HG03469 (cell line): Measurements from ENCODE around the gene FLYWCH2.
"Not testable (repeated sequence)": the region's sequence is repeated elsewhere in the genome, so short reads cannot be mapped to it uniquely, and the experiment has no call there.

ENCODE experiments used
- ATAC-seq: cut with Tn5 transposase; IDR thresholded peaks from one replicate; pipeline ENCODE4 v1.9.1; 2021; ENCODE audit warnings: mild to moderate bottlenecking, moderate library complexity, moderate number of reproducible peaks; ENCODE audit not compliant: unreplicated experiment

FLYWCH2 gene

DNA sequence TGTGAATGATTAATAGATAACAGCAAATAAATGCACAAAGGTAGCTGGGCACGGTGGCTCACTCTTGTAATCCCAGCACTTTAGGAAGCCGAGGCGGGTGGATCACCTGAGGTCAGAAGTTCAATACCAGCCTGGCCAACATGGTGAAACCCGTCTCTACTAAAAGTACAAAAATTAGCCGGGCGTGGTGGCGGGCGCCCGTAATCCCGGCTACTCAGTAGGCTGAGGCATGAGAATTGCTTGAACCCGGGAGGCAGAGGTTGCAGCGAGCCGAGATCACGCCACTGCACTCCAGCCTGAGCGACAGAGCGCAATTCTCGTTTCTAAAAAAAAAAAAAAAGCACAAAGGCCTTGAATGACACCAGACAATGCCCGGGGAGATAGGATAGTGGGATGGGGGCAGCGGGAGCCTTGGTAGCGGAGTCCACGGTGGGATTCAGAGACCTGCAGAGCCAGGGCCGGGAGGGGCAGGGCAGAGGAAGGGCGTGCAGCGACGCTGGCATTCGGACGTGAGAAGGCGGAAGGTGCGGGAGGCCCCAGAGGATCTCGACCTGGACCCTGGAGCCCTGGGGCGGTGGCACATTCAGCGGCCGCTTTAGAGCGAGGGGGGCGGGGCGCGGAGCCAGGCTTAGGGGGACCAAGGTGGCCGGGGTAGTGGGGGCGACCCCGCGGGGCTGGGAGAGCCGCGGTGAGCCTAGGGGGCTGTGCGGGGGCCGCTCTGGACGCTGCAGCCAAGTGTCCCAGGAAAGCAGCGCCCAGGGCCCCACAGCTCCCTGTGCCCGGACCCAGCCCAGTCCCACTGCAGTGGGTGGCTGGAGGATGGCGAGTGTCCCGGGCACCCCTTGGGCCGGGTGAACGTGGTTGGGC is 999 bp upstream of the FLYWCH2 start:
- ATAC-seq: no peak

DNA sequence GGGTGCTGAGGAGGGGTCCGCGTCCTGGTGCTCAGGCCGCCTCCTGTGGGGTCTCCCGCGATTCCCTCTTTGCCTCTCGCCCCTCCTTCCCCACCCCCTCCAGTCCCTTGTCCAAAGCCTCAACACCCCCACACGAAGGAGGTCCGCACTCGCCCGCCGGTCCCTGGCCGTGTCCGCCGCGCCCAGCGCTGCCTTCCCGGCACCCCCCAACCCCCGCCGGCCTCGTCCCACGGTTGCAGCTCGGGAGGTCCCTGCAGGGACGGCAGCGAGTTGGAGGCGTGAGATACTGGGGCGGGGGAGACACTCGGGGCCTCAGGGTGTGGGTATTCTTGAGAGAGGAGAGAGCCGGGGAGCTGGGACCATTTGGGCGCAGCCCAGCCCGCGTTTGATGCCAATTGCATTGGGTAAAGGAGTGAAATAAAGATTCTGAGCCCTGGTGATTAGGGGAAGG is 468 bp downstream of the FLYWCH2 start:
- no peak for ATAC-seq

DNA sequence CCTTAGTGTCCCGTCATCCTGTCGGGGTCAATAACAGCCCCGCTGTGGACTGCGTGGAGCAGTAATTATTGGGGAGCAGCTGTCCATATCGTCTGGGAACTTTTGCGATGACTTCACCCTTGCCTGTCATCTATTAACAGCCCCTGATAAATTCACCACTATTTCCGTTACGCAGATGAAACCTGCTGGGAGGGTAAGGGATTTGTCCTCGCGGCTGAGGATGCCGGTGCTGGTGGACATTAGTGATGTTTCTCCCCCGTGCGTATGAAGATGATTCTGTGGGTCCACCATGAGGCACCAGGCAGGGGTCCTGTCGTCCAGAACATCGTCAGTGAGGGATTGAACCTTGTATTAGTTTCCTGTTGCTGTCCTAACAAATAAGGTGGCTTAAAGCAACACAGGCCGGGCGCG is 1.0 kb downstream of the FLYWCH2 start:
- ATAC-seq: no peak

DNA sequence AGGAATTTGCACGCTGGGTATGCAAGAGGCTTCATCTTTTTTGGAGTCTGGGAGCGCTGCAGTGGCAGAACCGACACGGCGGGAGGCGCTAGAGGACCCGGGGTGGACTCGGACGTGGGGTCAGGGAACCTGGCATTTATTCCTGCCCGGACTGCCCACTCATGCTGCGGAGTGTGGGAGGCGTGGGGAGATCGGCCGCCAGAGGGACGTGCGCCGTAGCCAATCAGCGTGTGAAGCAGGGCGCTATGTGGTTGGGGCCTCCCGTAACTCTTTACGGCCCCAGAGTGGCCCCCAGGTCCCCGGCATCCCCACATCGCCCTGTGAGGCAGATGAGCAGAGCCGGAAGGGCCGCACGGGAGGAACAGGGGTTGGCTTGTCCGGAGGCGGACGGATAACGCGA is 11.2 kb downstream of the FLYWCH2 start:
- no peak for ATAC-seq

DNA sequence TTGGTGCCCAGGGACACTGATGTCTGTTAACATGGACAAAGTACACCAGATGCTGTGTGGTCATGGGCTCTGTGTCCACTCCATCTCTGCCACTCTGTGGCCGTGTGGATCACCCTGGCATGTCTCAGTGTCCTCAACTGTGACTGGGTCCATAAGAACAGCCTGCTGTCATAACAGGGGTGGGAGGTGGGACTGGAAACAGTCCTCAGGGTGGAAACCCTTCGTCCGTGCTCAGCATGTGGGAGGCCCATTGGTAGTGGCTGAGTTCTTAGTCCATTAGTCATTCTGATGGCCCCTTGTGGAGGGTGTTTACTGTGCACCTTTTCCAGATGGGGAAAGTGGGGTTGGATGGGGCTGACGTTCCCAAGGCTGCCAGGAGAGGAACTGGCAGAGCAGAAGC is 12.8 kb downstream of the FLYWCH2 start:
- ATAC-seq: no peak

DNA sequence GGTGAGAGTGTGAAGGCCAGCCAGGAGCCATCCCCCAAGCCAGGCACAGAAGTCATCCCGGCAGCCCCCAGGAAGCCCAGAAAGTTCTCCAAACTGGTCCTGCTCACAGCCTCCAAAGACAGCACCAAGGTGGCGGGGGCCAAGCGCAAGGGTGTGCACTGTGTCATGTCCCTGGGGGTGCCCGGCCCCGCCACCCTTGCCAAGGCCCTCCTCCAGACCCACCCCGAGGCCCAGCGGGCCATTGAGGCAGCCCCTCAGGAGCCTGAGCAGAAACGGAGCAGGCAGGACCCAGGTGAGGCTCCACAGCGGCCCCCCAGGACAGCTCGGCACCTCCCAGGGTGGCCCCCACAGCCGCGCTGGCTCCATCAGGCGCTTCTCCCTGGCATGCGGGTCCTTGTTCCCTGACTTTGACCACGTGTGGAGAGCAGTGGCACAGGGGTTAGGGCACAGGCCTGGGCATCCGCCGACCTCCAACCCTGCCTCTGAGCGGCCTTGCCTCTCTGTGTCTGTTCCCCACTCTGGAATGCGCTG is 13.5 kb downstream of the FLYWCH2 start:
- no peak for ATAC-seq

DNA sequence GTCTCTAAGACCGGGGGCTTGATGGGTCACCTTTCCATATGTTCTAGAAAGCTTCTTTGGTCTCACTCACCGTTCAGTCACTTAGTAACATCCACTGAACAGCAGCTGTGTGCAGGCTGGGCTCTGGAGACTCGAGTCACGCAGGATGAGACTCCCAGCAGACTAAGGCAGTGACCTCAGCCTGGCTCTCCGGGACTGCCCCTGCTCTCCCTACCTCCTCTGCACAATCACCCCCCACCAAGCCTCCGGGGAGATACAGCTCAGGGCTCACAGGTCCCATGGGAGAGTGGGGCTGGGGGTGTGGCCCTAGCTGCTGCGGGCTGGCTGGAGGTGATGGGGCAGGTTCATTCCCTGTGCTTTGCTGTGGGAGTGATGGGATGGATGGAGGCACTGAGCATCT is 14.1 kb downstream of the FLYWCH2 start:
- ATAC-seq: no peak

DNA sequence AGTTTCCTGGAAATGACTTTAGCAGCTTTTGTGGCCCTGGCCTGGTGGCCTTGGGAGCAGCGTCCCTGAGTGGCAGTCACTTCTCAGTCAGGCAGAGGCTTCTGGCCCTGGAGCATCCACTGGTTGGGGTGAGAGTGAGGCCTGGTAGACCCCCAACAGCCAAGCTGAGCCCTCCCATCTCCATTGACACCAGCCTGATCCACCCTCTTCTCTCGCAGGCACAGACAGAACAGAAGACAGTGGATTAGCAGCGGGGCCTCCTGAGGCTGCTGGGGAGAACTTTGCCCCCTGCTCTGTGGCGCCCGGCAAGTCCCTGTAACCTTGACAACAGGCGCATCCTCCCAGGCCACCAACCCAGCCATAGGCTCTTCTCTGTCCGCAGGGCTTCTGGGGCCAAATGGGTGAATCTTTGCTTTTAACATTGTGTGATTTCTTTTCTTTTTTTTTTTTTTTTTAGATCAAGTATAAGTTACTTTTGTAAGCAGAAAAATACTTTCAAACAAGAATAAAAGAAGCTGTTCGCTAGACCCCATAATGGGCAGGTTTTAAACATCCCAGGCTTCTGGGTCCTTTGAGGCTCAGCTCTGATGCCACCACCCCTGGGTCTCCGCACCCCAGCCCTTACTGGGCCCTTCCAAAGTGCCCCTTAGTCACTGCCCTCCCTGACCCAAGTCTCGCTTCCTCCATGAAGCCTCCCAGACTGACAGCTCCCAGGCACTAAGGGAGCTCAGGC is 16.0 kb downstream of the FLYWCH2 start:
- ATAC-seq: no peak

DNA sequence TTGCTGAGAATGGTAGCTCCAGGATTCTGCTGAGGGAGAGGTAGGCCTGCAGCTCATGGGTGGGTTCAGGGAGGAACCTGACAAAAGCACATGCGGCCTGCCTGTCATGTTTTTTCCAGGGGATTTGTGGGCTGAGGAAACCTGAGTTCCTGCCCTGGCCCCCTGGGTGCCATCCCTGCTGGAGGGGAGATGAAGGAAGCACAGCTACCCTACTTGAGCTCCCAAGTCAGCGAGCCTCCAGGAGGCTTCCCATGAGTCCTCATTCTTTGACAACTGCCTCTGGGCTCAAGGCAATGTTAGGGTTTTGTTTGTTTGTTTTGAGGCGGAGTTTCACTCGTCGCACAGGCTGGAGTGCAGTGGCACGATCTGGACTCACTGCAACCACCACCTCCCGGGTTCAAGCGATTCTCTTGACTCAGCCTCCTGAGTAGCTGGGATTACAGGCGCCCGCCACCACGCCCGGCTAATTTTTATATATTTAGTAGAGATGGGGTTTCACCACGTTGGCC is 16.6 kb downstream of the FLYWCH2 start:
- ATAC-seq: no peak

DNA sequence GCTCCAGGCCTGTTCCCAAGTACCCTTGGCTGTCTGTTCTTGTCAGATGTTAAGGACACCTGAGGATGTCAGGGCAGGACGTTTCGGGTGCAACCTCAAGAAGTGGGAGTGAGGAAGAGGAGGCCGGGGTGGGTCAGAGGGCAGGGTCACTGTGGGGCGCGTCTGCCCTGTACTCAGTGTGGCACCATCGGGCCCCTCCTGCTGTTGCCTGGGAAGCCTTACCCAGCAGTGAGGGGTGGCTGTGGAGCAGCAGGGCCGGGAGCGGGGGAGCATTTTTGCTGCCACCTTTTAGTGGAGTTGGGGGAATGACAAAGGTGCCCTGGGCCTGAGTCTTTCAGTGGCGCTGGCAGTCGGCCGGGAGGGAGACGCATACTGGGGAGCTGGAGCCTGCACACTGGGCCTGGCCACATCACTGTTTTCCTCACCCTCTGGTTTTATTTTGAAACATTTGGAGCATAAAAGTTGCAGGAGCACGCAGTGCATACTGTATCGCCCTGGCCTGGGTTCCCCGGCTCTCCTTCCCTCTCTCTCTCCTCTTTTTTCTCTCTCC is 17.6 kb downstream of the FLYWCH2 start:
- ATAC-seq: no peak

DNA sequence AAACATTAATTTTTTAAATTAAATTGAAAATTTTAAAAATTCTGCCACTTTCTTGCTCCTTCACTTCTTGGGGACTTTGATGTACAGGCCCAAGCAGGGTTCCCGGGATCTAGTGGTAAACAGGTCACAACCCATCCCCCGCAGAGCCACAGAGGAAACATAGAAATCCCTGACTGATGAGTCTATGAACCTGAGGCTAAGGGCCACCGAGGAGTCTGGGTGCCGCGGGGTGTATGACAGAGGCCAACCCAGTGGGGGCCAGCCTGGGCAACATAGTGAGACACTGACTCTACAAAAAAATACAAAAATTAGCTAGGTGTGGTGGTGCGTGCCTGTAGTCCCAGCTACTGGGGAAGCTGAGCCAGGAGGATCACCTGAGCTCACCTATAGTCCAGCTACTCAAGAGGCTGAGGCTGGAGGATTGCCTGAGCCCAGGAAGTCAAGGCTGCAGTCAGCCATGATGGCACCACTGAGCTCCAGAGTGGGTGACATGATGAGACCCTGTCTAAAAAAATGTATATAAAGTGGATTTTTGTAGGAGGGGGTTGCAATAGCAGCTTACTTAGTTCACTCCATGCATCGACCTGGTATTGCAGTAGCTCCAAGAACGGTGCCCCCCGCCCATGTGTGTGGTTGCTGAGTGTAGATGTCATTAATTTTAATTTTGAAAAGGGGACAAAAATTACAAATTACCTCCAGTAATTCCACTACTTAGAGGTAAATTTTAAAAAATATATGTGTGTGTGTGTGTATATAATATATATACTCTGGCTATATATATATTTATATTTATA is 19.5 kb downstream of the FLYWCH2 start:
- no peak for ATAC-seq

DNA sequence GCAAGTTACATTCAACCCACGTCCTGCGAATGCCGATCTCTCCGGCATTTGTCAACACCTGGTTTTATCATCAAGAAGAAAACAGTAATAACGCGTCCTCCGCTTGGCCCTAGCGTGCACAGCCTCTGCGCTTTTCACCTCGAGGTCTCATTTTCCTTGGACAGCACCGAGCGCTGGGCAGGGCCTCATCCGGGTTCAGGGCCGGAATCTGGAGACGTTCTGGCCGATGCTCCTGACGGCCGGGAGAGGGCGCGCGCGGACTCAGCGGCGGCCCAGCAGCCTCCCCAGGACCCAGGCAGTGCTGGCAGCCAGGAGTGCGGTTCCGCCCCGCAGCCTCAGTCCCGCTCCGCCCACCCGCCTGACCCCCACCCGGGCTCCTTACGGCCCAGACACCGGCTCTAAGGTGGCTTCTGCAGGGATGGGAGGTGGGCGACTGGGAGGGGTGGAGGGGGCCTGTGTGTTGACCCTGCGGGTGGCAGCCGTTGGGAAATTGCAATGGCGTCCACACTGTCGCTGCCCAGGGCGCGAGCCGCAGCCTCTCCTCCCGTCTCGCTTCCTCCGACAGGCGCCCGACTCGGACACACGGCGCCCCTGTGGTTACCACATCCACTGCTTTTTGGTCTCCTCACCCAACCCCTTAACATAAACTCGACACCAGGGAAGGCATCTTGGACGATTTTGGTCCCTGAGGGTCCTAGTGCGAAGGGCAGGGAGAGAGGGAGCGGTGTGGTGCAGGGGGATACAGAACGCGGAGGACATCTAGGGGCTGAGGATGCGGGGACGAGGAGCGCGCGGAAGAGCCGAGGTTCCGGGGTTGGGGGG is 21.3 kb downstream of the FLYWCH2 start:
- ATAC-seq: no peak

DNA sequence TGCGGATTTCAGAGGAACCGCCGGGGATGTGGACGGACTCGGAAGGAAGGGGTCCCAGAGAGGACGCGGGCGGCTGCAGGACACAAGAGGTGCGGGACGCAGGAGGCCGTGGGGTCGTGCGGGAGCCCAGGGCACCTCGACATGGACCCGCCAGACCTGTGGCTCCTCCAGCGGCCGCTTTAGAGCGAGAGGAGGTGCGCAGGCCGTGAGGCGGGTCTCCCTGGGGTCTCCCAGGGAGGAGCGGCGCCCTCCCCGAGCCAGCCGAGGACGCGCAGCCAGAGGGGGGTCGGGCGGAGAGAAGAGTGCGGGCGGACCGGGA is 21.9 kb downstream of the FLYWCH2 start:
- no peak for ATAC-seq

DNA sequence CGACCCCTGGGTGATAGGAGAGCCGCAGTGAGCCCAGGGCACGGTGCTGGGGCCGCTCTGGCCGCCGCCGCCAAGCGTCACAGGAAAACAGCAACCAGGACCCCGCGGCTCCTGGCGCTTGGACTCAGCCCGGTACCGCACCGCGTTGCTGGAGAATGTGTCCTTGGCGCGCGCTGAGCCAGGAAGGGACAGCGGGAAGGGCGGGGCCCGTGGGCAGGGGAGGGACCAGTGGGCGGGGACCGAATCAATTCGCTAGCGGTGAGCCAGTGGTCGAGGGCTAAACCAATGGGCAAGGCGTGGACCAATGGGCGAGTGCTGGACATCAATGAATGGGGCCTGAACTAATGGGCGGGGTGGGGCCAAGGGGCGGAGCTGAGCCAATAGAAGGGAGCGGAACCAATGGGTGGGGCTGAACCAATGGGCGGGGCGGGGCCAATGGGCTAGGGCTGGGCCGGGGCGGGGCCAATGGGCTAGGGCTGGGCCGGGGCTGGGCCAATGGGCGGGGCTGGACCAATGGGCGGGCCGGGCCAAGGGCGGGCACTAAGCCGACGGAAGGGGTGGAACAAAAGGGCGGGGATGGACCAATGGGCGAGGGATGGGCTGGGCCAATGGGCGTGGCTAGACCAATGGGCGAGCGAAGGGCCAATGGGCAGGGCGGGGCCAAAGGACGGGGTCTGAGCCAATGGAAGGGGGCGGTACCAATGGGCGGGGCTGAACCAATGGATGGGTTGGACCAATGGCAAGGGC is 22.4 kb downstream of the FLYWCH2 start:
- no peak for ATAC-seq

DNA sequence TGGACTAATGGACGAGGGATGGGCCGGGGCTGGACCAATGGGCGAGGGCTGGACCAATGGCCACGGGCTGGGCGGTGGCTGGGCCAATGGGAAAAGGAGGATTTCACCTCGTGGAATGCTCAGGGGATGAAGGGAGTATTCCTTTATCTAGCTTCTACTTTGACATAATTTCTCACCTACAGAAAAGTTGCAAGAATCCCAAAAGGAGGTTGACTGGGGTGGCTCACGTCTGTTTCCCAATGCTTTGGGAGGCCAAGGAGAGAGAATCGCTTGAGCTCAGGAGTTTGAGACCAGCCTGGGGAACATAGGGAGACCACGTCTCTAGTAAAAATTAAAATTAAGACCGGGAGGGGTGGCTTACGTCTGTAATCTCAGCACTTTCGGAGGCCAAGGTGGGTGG is 23.0 kb downstream of the FLYWCH2 start:
- no peak for ATAC-seq

DNA sequence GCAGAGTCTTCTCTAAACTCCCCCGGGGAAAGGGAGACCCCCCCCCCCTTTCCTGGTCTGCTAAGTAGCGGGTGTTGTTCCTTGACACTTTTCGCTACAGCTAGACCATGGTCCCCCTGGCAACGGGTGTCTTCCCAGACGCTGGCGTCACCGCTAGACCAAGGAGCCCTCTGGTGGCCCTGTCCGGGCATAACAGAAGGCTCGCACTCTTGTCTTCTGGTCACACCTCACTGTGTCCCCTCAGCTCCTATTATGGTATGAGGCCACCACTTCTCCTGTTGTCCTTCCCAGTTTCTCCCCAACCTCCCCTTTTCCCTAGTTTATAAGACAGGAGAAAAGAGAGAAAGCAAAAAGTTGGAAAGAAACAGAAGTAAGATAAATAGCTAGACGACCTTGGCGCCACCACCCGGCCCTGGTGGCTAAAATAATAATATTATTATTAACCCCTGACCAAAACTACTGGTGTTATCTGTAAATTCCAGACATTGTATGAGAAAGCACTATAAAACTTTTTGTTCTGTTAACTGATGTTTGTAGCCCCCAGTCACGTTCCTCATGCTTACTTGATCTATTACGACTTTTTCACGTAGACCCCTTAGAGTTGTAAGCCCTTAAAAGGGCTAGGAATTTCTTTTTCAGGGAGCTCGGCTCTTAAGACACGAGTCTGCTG is 24.2 kb downstream of the FLYWCH2 start:
- ATAC-seq: not testable (repeated sequence)

DNA sequence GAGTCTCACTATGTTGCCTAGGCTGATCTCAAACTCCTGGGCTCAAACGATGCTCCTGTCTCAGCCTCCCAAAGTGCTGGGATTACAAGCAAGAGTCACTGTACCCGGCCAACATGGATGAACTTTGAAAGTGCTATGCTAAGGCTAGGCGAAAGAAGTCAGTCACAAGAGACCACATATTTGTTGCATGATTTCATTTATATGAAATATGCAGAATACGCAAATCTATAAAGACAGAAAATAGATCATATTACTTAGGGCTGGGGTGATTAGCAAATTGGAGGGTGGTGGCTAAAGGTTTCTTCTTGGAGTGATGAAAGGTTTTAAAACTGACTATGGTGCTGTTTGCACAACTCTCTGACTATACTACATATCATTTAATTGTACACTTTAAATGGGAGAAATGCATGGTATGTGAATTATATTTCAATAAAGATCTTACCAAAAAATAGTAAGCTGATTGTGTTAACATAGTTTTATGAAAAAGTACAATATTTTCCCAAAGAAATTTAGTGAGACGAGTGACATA is 27.5 kb downstream of the FLYWCH2 start:
- no peak for ATAC-seq

DNA sequence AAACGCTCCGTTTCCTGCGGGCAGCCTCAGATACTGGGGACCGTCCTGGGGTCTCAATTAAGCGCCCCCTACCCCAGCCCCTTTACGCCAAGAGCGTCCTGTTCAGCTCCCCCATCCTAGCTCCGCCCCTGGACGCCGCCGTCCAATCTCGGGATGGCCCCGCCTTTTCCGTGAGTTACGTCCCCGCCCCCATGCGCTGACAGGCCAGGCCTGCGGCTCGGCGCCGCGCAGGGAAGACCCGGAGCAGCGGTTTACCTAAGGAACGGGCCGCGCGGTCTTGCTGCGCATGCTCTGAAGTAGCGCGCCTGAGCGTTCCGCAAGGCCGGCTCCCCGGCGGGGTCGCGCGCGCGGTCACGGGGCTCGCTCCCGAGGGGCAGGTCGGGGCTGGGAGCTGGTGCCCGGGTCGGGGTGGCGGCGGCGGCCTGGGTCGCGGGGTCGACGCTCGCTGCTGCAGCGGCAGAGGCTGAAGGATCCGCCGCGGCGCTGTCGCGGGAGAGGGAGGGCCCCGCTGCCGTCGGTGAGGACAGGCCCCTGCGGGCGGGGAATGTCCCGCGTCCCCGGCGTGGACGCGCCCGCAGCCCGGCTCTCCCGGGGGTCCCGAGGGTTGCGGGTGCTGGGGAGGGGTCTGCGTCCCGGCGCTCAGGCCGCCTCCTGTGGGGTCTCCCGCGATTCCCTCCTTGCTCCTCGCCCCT is 28.8 kb downstream of the FLYWCH2 start, which contains the start of gene FLYWCH1:
TSS of gene FLYWCH1 (plus strand) at position 294 of the 692 bp plus-strand sequence. CDS start 17,755 bp downstream, outside the sequence.
- ATAC-seq: peak; percentile 89
